HCT116 (cell line): ENCODE data around the gene FADS6. TPM values are rescaled to one million over a fixed set of nuclear protein-coding genes. Genes with fewer than 3 reads are reported as not detected.

Experiments used
- ATAC-seq: fragments of 200-7000 bp; cut with Tn5 transposase; 2 replicates; pipeline ENCODE4 v1.9.1; 2020; ENCODE audit warnings: mild to moderate bottlenecking, moderate library complexity
- BruUV-seq: library from RNA; stranded (reverse); fragments of 400-500 nt; replicated peaks from 2 replicates; lab custom pipeline; 2021; lab: Mats Ljungman, UMichigan
- CTCF ChIA-PET: fragments of 300-600 bp; sonication (Branson Sonifier 250); formaldehyde crosslinking; loops from one replicate; lab custom pipeline; 2021; ENCODE audit warnings: antibody characterized with exemption; lab: Charles Lee
- POLR2A ChIA-PET: fragments of 300-600, 350-600 bp; sonication (Branson Sonifier 250); formaldehyde crosslinking; loops from one replicate; lab custom pipeline; 2021; ENCODE audit warnings: antibody characterized with exemption; lab: Charles Lee
- RAD21 ChIA-PET, 2 experiments: fragments of 300-600 bp; sonication (Branson Sonifier 250); formaldehyde crosslinking; loops; one replicate each; lab custom pipeline; 2023; ENCODE audit warnings: low total read pairs in 2 of 2; ENCODE audit not compliant: uncharacterized antibody in 2 of 2, unreplicated experiment in 2 of 2, low non-redundant PET in 1 of 2; lab: Charles Lee
- DNase-seq: peaks from one replicate; pipeline ENCODE4 v3.0.0-alpha.2; 2010; ENCODE audit warnings: low read depth, low spot score
- H2AFZ ChIP-seq: fragments of 200-600 bp; shearing (Covaris generic), sonication (generic); 2 replicates; pipeline ENCODE4 v1.6.1; 2017; ENCODE audit warnings: low read depth, mixed run types, mixed read lengths, antibody characterized with exemption, low read length; ENCODE audit not compliant: poor library complexity, severe bottlenecking
- H3K27ac ChIP-seq: 2 replicates; pipeline ENCODE4 v1.5.1; 2012; ENCODE audit warnings: low read depth, low read length
- H3K27me3 ChIP-seq: fragments of 200-600 bp; sonication (generic); 2 replicates; pipeline ENCODE4 v1.6.1; 2016; ENCODE audit warnings: mixed run types, low read length, mixed read lengths; ENCODE audit not compliant: insufficient read depth
- H3K36me3 ChIP-seq, 2 experiments: fragments of 200-500 bp in 1 of 2; fragments of 200-600 bp in 1 of 2; sonication (Bioruptor generic) in 1 of 2; sonication (generic) in 1 of 2; 2 replicates each; pipeline versions ENCODE4 v1.5.1 to v1.6.1; 2014 to 2016; ENCODE audit warnings: low read length in 2 of 2, inconsistent platforms in 1 of 2, mixed read lengths in 1 of 2, mixed run types in 1 of 2; ENCODE audit not compliant: insufficient read depth in 2 of 2, control insufficient read depth in 1 of 2
- H3K4me1 ChIP-seq, 2 experiments: fragments of 200-600 bp in 1 of 2; sonication (generic) in 1 of 2; 2 replicates each; pipeline versions ENCODE4 v1.5.1 to v1.6.1; 2012 to 2017; ENCODE audit warnings: low read length in 2 of 2, inconsistent platforms in 1 of 2, mild to moderate bottlenecking in 1 of 2, mixed read lengths in 1 of 2, mixed run types in 1 of 2, moderate library complexity in 1 of 2; ENCODE audit not compliant: insufficient read depth in 2 of 2, control insufficient read depth in 1 of 2
- H3K4me2 ChIP-seq: fragments of 200-600 bp; sonication (generic); 2 replicates; pipeline ENCODE4 v1.6.1; 2017; ENCODE audit warnings: mixed run types, low read length, mixed read lengths
- H3K4me3 ChIP-seq, 2 experiments: fragments of 200-600 bp in 1 of 2; sonication (generic) in 1 of 2; replicated peaks in 1 of 2; 2 replicates each; pipeline ENCODE4 v1.5.1; 2011 to 2016; ENCODE audit warnings: low read length in 2 of 2, control low read depth in 1 of 2, low read depth in 1 of 2, mild to moderate bottlenecking in 1 of 2, mixed read lengths in 1 of 2, mixed run types in 1 of 2
- H3K79me2 ChIP-seq: fragments of 200-600 bp; sonication (generic); 2 replicates; pipeline ENCODE4 v1.6.1; 2017; ENCODE audit warnings: mild to moderate bottlenecking, mixed run types, low read length, moderate library complexity, mixed read lengths; ENCODE audit not compliant: insufficient read depth
- H3K9ac ChIP-seq: fragments of 200-600 bp; sonication (generic); 2 replicates; pipeline ENCODE4 v1.6.1; 2016; ENCODE audit warnings: low read length, mixed read lengths
- H3K9me2 ChIP-seq: fragments of 200-600 bp; sonication (generic), shearing (Covaris generic); 2 replicates; pipeline ENCODE4 v1.6.1; 2017; ENCODE audit warnings: mixed run types, mild to moderate bottlenecking, moderate library complexity; ENCODE audit not compliant: insufficient read depth
- H3K9me3 ChIP-seq, 2 experiments: fragments of 200-500 bp in 1 of 2; fragments of 200-600 bp in 1 of 2; sonication (Bioruptor generic) in 1 of 2; sonication (generic) in 1 of 2; 2 replicates each; pipeline ENCODE4 v1.6.1; 2014 to 2017; ENCODE audit warnings: low read length in 2 of 2, mixed read lengths in 2 of 2, inconsistent platforms in 1 of 2, low read depth in 1 of 2, mild to moderate bottlenecking in 1 of 2, mixed run types in 1 of 2, moderate library complexity in 1 of 2; ENCODE audit not compliant: control insufficient read depth in 1 of 2, insufficient read depth in 1 of 2
- H4K20me1 ChIP-seq: fragments of 200-600 bp; sonication (generic), shearing (Covaris generic); 2 replicates; pipeline ENCODE4 v1.6.1; 2017; ENCODE audit warnings: mixed run types, mild to moderate bottlenecking, moderate library complexity; ENCODE audit not compliant: insufficient read depth
- ATF3 ChIP-seq: IDR thresholded peaks from 2 replicates; pipeline ENCODE4 v1.6.1; 2012
- CBX3 ChIP-seq: IDR thresholded peaks from 2 replicates; pipeline ENCODE4 v1.6.1; 2012; ENCODE audit warnings: low read depth
- EGR1 ChIP-seq: IDR thresholded peaks from 2 replicates; pipeline ENCODE4 v1.6.1; 2012; ENCODE audit warnings: low read depth
- ELF1 ChIP-seq: IDR thresholded peaks from 2 replicates; pipeline ENCODE4 v1.6.1; 2012; ENCODE audit warnings: low read depth, borderline replicate concordance
- FOSL1 ChIP-seq: IDR thresholded peaks from 2 replicates; pipeline ENCODE4 v1.6.1; 2012; ENCODE audit warnings: low read depth
- JUND ChIP-seq: IDR thresholded peaks from 2 replicates; pipeline ENCODE4 v1.6.1; 2012
- MAX ChIP-seq: IDR thresholded peaks from 2 replicates; pipeline ENCODE4 v1.6.1; 2012
- POLR2A ChIP-seq: IDR thresholded peaks from 2 replicates; pipeline ENCODE4 v1.7.0; 2011; ENCODE audit warnings: borderline replicate concordance; ENCODE audit not compliant: insufficient read depth, insufficient read length; ENCODE audit errors: extremely low read depth
- POLR2AphosphoS5 ChIP-seq: IDR thresholded peaks from 2 replicates; pipeline ENCODE4 v1.6.1; 2011; ENCODE audit warnings: mild to moderate bottlenecking, low read depth, low read length, moderate library complexity
- RAD21 ChIP-seq: IDR thresholded peaks from 2 replicates; pipeline ENCODE4 v1.6.1; 2012; ENCODE audit warnings: low read depth, mild to moderate bottlenecking
- SIN3A ChIP-seq: IDR thresholded peaks from 2 replicates; pipeline ENCODE4 v1.6.1; 2012; ENCODE audit warnings: low read depth
- SP1 ChIP-seq: IDR thresholded peaks from 2 replicates; pipeline ENCODE4 v1.6.1; 2012; ENCODE audit warnings: low read depth
- TCF7L2 ChIP-seq: IDR thresholded peaks from 2 replicates; pipeline ENCODE4 v1.7.0; 2011; ENCODE audit warnings: borderline replicate concordance, inconsistent platforms; ENCODE audit not compliant: insufficient read depth, insufficient read length; ENCODE audit errors: extremely low read depth
- YY1 ChIP-seq: IDR thresholded peaks from 2 replicates; pipeline ENCODE4 v1.6.1; 2011; ENCODE audit warnings: low read length, low read depth, moderate library complexity, mild to moderate bottlenecking; ENCODE audit not compliant: insufficient replicate concordance; ENCODE audit errors: extremely low read depth
- ZBTB33 ChIP-seq: IDR thresholded peaks from 2 replicates; pipeline ENCODE4 v1.6.1; 2011; ENCODE audit warnings: mild to moderate bottlenecking, low read length, moderate library complexity; ENCODE audit not compliant: insufficient replicate concordance; ENCODE audit errors: extremely low read depth
- ZFX ChIP-seq: fragments of 450-650 bp; IDR thresholded peaks from 2 replicates; pipeline ENCODE4 v1.6.1; 2017
- ZNF274 ChIP-seq: fragments of 200-500 bp; sonication (Bioruptor generic); IDR thresholded peaks from 2 replicates; pipeline ENCODE4 v1.6.1; 2014; ENCODE audit warnings: mild to moderate bottlenecking, low read depth, low read length, inconsistent platforms
- intact Hi-C: fragments of 100-400 bp; cut with micrococcal nuclease; formaldehyde crosslinking; loops from 2 replicates; pipeline ENCODE4 v1.10.0; 2022
- total RNA-seq: library from RNA; stranded (reverse); gene quantifications from one replicate; pipeline ENCODE4 v1.2.1, GENCODE V29; 2021; ENCODE audit not compliant: unreplicated experiment

FADS6 gene
- total RNA-seq, 1 experiment from 2014 or later, result not detected

- H3K4me2 ChIP-seq, result no peak overlapping the region
Measured at GRCh38 chr17:74861662-74862107, 31.7 kb downstream of the FADS6 start.

More at GRCh38 chr17:74861662-74862107, 31.7 kb downstream of the FADS6 start:
- Histone ChIP-seq H3K79me2 (no peaks in the 10 kb centered on the region), H3K9me3 (no peaks in the 10 kb centered on the region), H4K20me1 (no peaks in the 10 kb centered on the region), H3K9ac (no peak overlapping the region), H3K36me3 (peaks cover 7 to 15% of the 10 kb centered on the region in 2 experiments; a peak in 3 of 4 replicates), H3K4me3 (no peak overlapping the region), H3K9me2 (no peaks in the 10 kb centered on the region), H3K27ac (no peak overlapping the region), H2AFZ (no peak overlapping the region), H3K4me1 (peaks cover 0 to 21% of the 10 kb centered on the region in 2 experiments; a peak in 1 of 4 replicates), H3K27me3 (no peaks in the 10 kb centered on the region; the same call in 1 of the 2 replicates)
- ChIA-PET POLR2A (interaction anchor here (0.6 to 3.0 kb wide), 2 partner anchors 12 to 119 kb away, joined by 3 to 23 read pairs; partner anchors contain the start of gene FDXR), CTCF (interaction anchor here (1.0 to 3.4 kb wide), 16 partner anchors 9 to 340 kb away, joined by 3 to 40 read pairs (median 4); partner anchors contain the start of genes FDXR and RAB37), RAD21 (no interaction called here)
- ATAC-seq, result no peak
- no peak for DNase-seq
- BruUV-seq, result no TSS peak
- TF ChIP-seq FOSL1 (no peak), YY1 (no peak), ZBTB33 (no peak), ATF3 (no peak), TCF7L2 (no peak), ELF1 (no peak), CBX3 (no peak), RAD21 (no peak), JUND (no peak), ZFX (no peak), SP1 (no peak), POLR2AphosphoS5 (no peak), POLR2A (no peak), MAX (no peak), ZNF274 (no peak), SIN3A (no peak), EGR1 (no peak)
- intact Hi-C loops, result loop anchor here (1.0 kb wide), 1 partner anchor 70 kb away; no protein-coding TSS in a partner anchor
